Fibroblast of skin of right biceps (primary cell): Measurements from ENCODE around the gene CPTP.

Experiments used
- DNase-seq: peaks from one replicate; pipeline ENCODE4 v3.0.0-alpha.2; 2013

CPTP gene

DNA sequence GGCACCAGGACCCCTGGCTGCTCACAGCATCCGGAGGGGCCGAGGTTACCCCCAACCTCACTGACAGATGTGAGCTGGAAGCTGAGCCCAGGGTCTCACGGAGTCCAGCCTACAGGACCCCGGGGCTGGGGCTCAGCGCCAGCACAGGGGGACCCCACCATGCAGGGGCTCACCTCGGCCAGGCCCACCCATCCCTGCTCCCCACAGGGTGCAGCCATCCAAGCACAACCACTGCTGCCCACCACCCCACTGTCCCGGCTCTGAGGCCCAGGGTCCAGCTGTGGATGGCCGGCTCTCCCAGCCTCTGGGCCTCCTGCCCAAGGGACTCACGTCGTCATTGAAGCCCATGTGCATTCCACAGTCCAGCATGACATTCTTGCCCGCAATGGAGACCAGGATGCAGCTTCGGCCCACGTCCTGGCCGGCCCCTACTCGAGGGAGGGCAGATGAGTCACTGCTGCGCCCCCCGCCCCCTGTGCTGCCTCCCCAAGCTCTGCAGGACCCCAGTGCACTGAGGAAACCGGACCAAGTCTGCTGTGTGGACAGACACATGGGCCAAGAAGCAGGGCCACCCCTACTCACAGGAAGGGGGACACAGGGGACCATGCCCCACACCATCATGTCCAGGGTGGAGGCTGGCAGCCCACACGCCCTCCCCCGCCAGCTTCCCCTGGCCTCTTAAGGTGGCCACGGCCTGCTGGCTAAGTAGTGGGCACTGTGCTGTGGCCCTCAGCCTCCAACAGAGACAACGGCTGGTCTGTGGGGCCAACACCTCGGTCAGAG lies 3.7 kb upstream of the CPTP start:
- DNase-seq = no peak

DNA sequence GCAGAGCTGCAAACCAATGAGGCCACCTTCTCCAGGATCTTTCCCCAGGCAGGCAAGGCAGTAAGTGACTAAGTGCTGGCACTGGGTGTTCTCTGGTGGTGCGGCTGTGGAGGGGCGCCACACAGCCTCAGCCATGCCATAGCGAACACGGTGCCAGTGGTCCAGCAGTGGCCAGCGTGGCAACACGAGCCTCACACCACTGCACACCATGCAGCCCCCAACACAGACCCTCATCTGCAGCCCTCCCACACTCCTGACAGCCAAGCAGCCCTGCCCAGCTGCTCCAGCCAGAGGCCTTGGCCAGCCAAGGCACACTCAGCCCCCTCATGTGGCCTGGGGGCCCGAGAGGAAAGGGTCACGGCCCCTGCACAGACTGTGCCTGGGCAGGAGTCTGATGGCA lies 3.1 kb upstream of the CPTP start:
- DNase-seq = no peak

DNA sequence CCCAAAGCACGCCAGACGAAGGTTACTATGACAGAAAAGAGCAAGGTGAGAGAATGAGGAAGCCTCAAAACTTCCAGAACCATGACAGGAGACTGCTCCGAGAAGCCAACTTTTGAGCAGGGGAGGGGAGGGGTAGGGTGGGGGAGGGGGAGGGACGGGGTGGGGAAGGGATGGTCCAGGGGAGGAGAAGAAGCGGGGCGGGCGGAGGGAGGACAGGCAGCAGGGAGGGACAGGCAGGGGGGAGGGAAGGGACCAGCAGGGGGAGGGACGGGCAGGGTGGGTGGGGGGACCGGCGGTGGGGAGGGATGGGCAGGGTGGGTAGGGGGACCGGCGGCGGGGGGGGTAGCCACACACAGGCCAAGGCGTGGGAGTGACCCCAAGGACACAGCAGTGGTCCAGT lies 2.2 kb upstream of the CPTP start:
- DNase-seq = no peak

DNA sequence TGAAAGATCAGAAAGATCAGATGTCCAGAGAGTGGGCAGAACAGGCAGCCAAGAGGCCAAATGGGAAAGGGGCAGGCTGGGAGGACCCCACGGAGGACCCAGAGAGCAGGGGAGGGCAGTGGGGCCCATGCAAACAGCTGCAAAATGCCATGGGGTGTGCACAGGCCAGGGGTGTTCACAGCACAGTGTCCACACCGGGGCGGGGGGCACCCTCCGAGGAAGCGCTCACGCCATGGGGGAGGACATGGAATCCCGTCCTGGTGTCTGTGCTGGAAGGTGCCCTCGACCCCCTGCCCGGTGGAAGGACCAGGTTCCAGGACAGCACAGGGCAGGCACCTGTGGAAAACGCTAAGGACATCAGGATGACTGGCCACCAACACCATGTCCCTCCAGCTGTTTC lies 1.6 kb upstream of the CPTP start:
- no peak for DNase-seq

DNA sequence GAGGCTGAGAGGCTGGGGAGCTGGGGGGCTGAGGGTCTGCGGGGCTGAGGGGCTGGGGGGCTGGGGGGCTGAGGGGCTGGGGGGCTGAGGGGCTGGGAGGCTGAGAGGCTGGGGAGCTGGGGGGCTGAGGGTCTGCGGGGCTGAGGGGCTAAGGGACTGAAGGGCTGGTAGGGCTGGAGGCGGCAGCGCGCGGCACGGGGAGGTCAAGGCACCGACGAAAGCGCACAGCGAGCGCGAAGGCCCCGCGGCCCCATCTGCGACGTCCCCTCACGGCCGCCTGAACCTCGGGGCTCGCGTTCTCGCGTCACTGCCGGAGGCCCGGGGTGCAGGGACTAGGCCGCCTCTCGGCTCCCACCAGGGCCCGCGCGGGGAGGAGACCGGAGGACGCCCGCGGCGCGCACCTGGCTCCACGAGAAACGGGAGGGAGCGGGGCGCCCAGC lies 498 bp upstream of the CPTP start:
- DNase-seq = no peak

DNA sequence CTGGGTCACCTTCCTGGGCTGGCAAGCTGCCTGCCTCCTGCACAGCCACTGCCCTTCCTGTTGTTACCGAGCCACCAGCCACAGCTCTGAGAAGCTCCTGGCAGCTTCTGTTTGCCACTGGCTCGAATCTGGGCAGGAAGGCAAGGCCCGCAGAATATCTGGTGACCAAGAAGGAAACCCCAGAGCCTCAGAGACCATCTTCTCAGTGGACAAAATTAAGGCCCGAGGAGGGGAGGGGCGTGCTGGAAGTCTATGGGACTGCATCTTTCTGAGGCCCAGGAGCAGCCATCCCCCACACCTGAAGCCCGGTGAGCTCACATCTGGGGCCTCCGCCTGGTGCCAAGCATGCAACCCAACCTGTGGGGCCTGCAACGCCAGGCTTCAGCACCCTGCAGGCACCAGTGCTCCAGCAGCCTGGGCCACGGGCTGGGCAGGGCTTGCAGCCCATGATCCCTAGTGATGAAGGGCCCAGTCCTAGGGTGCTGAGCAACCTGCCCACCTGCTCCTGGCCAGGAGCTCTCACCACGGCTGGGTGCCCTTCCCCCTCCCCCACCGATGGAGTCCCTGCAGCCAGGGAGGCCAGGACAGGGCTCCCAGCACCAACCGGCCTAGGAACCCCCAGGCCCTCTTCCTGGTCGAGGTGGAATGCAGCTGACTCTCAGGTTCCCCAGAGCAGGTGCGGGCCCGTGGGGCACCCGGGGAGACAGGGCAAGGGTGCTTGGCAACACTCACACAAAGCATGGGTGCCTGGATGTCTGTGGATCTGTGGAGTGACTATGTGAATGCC lies 879 bp downstream of the CPTP start:
- no peak for DNase-seq

DNA sequence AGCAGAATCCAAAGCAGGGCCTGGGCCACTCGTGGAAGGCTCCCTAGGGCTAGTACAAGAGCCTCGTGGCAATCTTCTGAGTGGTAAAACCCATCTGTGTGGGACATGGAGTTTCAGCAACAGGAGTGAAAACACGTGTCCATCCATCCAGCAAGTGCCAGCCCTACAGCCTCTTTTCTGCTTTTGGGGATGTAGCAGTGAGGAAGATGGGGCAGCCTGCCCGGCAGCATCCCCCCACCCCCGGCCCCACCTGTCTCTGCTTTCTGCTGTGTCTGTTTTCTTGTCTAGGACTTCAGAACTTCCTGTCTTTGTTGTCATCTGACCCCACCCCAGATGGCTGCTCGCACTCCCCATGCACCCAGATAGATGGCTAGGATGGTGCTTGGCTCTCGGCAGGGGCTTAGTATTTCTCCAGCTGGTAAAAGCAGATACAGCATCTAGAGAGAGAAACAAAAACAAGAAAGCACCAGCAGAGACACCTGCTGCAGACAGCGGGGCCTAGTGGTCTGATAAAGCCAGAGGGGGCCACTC lies 1.5 kb downstream of the CPTP start:
- no peak for DNase-seq

DNA sequence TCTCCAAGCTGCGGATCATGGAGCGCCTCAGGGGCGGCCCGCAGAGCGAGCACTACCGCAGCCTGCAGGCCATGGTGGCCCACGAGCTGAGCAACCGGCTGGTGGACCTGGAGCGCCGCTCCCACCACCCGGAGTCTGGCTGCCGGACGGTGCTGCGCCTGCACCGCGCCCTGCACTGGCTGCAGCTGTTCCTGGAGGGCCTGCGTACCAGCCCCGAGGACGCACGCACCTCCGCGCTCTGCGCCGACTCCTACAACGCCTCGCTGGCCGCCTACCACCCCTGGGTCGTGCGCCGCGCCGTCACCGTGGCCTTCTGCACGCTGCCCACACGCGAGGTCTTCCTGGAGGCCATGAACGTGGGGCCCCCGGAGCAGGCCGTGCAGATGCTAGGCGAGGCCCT lies 2.7 kb downstream of the CPTP start:
- DNase-seq = no peak

DNA sequence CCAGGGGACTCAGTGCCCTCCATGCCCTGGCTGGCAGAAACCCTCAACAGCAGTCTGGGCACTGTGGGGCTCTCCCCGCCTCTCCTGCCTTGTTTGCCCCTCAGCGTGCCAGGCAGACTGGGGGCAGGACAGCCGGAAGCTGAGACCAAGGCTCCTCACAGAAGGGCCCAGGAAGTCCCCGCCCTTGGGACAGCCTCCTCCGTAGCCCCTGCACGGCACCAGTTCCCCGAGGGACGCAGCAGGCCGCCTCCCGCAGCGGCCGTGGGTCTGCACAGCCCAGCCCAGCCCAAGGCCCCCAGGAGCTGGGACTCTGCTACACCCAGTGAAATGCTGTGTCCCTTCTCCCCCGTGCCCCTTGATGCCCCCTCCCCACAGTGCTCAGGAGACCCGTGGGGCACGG lies 3.7 kb downstream of the CPTP start:
- no peak for DNase-seq

DNA sequence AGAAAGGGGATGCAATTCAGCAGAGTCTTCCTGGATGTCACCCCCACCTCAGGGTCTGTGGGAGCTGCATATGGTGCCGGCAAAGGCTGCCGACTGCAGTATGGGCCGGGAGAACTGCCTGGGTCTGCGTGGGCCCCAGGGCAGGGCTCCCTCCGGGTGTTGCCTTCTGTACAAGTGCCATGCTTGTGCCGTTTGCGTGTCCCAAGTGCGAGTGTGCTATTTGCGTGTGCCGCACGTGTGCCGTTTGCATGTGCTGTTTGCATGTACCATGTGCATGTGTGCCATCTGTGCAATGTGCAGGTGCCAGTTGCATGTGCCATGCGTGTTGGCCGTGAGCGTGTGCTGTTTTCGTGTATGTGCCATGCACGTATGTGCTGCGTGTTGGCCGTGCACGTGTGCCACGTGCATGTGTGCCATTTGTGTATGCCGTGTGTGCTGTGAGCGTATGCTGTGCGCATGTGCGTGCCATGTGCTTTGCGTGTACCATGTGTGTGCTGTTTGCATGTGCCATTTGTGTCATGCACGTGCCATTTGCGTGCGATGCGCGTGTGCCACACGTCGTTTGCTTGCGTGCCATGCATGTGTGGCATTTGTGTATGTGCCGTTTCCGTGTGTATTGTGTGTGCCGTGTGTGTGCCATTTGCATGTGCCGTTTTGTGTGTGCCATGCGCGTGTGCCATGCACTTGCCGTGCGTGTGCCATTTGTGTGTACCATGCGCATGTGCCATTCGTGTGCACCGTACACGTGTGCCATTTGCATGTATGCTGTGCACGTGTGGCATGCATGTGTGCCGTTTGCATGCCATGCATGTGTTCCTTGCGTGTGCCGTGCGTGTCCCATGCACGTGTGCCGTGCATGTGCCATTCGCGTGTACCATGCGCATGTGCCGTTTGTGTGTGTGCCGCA lies 5.0 kb downstream of the CPTP start:
- no peak for DNase-seq

DNA sequence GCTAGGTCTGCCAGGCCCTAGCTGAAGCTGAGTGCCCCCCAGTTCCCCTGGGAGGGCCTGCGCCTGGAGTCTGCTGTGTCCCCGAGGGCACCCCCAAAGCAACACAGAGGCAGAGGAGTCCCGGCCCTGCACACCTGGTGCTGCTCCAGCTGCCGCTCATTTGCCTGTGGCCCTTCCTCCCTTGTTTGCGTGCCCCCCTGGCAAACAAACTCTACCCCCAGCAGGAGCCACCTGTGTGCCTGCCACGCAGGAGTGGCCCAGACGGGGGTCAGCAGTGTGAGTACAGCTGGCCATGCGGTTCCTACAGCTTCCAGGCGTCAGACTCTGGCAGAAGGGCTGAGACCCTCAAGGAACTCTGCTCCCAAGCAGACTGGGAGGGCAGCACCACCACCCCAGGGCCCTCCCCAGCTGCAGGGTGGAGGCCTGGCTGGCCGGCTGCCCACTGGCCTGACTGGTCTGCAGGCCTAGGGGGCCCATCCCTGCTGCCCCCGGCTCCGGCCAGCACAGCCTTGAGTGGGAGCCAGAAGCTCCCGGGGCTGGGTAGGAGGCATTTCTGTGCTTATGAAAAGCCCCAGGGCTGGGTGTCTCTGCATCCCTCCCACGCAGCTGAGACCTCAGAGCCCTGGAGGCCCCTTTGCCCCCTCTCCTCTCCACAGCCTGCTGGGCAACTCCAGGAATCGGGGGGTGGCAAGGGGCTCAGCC lies 5.9 kb downstream of the CPTP start:
- no peak for DNase-seq

DNA sequence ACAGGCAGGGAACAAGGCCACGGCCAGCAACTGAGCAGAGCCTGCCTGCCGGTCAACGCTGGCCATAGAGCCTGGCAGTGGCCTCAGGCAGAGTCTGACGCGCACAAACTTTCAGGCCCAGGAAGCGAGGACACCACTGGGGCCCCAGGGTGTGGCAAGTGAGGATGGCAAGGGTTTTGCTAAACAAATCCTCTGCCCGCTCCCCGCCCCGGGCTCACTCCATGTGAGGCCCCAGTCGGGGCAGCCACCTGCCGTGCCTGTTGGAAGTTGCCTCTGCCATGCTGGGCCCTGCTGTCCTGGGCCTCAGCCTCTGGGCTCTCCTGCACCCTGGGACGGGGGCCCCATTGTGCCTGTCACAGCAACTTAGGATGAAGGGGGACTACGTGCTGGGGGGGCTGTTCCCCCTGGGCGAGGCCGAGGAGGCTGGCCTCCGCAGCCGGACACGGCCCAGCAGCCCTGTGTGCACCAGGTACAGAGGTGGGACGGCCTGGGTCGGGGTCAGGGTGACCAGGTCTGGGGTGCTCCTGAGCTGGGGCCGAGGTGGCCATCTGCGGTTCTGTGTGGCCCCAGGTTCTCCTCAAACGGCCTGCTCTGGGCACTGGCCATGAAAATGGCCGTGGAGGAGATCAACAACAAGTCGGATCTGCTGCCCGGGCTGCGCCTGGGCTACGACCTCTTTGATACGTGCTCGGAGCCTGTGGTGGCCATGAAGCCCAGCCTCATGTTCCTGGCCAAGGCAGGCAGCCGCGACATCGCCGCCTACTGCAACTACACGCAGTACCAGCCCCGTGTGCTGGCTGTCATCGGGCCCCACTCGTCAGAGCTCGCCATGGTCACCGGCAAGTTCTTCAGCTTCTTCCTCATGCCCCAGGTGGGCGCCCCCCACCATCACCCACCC lies 6.7 kb downstream of the CPTP start, which contains the start of gene TAS1R3:
Gene TAS1R3 (plus strand): TSS at position 213 of the 898 bp plus-strand sequence. CDS start 66 bp downstream, at position 279.
- DNase-seq = no peak

DNA sequence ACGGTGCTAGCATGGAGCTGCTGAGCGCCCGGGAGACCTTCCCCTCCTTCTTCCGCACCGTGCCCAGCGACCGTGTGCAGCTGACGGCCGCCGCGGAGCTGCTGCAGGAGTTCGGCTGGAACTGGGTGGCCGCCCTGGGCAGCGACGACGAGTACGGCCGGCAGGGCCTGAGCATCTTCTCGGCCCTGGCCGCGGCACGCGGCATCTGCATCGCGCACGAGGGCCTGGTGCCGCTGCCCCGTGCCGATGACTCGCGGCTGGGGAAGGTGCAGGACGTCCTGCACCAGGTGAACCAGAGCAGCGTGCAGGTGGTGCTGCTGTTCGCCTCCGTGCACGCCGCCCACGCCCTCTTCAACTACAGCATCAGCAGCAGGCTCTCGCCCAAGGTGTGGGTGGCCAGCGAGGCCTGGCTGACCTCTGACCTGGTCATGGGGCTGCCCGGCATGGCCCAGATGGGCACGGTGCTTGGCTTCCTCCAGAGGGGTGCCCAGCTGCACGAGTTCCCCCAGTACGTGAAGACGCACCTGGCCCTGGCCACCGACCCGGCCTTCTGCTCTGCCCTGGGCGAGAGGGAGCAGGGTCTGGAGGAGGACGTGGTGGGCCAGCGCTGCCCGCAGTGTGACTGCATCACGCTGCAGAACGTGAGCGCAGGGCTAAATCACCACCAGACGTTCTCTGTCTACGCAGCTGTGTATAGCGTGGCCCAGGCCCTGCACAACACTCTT lies 7.6 kb downstream of the CPTP start:
- DNase-seq = no peak

DNA sequence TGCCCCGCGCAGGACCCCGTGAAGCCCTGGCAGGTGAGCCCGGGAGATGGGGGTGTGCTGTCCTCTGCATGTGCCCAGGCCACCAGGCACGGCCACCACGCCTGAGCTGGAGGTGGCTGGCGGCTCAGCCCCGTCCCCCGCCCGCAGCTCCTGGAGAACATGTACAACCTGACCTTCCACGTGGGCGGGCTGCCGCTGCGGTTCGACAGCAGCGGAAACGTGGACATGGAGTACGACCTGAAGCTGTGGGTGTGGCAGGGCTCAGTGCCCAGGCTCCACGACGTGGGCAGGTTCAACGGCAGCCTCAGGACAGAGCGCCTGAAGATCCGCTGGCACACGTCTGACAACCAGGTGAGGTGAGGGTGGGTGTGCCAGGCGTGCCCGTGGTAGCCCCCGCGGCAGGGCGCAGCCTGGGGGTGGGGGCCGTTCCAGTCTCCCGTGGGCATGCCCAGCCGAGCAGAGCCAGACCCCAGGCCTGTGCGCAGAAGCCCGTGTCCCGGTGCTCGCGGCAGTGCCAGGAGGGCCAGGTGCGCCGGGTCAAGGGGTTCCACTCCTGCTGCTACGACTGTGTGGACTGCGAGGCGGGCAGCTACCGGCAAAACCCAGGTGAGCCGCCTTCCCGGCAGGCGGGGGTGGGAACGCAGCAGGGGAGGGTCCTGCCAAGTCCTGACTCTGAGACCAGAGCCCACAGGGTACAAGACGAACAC lies 8.3 kb downstream of the CPTP start:
- DNase-seq = no peak

DNA sequence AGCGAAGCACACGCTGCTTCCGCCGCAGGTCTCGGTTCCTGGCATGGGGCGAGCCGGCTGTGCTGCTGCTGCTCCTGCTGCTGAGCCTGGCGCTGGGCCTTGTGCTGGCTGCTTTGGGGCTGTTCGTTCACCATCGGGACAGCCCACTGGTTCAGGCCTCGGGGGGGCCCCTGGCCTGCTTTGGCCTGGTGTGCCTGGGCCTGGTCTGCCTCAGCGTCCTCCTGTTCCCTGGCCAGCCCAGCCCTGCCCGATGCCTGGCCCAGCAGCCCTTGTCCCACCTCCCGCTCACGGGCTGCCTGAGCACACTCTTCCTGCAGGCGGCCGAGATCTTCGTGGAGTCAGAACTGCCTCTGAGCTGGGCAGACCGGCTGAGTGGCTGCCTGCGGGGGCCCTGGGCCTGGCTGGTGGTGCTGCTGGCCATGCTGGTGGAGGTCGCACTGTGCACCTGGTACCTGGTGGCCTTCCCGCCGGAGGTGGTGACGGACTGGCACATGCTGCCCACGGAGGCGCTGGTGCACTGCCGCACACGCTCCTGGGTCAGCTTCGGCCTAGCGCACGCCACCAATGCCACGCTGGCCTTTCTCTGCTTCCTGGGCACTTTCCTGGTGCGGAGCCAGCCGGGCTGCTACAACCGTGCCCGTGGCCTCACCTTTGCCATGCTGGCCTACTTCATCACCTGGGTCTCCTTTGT lies 9.1 kb downstream of the CPTP start:
- no peak for DNase-seq

DNA sequence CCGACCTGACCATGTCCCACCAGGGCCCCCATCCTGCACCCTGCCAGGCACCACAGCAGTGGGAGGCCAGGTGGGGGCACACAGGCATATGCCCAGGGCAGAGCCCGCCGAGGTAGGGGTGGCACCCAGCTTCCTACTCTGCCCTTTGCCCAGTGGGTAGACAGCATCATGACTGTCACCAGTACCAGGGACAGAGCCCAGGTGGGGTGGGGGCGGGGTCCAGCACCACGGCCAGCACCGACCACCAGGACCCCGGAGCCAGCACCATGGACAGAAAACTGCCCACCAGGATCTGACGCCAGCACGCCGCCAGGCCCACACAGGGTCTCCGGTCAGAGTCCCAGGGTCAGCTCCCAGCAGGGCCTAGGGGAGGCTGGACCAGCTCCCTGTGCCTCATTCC lies 10.2 kb downstream of the CPTP start:
- DNase-seq = no peak

DNA sequence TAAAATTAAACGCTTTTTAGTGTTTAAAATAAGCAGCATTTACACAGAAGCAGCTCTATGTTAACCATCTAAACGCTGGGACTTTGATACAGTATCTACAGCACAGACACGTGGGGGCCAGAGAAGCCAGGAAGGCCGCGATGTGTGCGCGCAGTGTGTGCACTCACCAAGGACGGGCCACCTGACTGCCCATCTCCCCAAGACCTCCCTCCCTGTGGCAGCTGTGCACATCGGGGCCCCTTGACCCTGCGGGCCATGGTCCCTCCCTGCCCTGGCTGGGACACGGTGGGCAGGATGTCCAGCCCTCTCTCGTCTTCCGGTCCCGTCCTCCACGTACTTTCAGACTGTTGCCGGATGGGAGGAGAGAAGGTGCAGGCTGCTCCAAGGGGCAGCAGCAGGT lies 10.7 kb downstream of the CPTP start:
- DNase-seq = no peak

DNA sequence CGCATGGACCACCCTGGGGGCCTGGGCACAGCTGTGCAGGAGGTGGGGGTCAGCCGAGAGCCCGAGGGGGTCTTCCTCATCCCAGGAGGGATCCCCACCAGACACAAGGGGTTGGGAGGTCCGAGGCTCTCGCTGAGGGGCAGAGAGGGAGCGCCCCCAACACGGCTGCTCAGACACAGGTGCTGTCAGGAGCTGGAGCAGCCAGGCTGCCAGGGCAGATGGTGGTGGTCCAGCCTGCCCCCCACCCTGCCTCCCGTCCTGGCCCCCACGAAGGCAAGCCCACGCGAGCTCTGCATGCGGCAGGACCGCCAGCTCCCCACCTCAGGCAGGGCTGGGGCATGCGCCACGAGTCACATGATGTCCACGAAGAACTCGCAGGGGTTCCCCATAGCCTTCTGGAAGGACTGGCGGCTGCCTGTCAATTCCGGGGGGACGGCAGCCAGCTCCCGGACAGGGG lies 11.2 kb downstream of the CPTP start:
- DNase-seq = no peak

DNA sequence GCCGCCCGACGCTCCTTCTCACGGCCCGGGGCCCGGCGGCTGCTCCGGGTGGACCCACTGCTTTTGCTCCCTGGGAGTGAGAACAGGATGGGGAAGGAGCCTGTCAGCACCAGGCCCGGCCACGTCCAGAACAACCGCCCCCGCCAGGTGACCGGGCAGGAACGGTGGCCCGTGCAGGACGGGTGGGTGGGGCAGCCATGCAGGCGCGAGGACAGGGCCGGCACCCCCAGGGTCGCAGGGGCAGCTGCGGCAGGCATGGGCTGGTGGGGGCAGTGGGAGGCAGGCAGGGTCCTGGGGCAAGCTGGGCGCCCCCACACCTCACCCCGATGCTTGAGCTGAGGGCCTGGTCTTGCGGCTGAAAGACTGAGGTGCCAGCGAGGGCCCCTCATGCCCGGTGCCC lies 11.8 kb downstream of the CPTP start:
- no peak for DNase-seq
